Keratinocyte (primary cell): ENCODE results near the gene ARPC1B. TPM values are rescaled to one million over a fixed set of nuclear protein-coding genes. Genes with fewer than 3 reads are reported as not detected.

Source experiments
- DNase-seq: peaks from one replicate; pipeline ENCODE4 v3.0.0-alpha.2; 2011; ENCODE audit warnings: low read depth, missing footprints, low spot score
- FAIRE-seq: peaks from 2 replicates; lab custom pipeline; 2011; peaks lifted over from hg19 to GRCh38; lab: Jason Lieb, UNC
- H2AFZ ChIP-seq: 2 replicates; pipeline ENCODE4 v1.6.0; 2012; ENCODE audit warnings: low read length, control low read depth, inconsistent platforms; ENCODE audit not compliant: control insufficient read depth
- H3K27ac ChIP-seq: 2 replicates; pipeline ENCODE4 v1.5.1; 2011; ENCODE audit warnings: low read length; ENCODE audit not compliant: control insufficient read depth, insufficient read depth
- H3K27me3 ChIP-seq: 3 replicates; pipeline ENCODE4 v1.6.0; 2011; ENCODE audit warnings: low read length; ENCODE audit not compliant: control insufficient read depth, insufficient read depth; ENCODE audit errors: extremely low read depth
- H3K36me3 ChIP-seq, 2 experiments: 2 replicates in 1 of 2; 3 replicates in 1 of 2; pipeline ENCODE4 v1.5.1; 2011; ENCODE audit warnings: low read length in 2 of 2, mild to moderate bottlenecking in 1 of 2; ENCODE audit not compliant: control insufficient read depth in 2 of 2, insufficient read depth in 2 of 2; ENCODE audit errors: extremely low read depth in 1 of 2
- H3K4me1 ChIP-seq: 3 replicates; pipeline ENCODE4 v1.5.1; 2011; ENCODE audit warnings: low read length; ENCODE audit not compliant: control insufficient read depth, insufficient read depth; ENCODE audit errors: extremely low read depth
- H3K4me2 ChIP-seq: 3 replicates; pipeline ENCODE4 v1.6.0; 2011; ENCODE audit warnings: low read depth, low read length; ENCODE audit not compliant: control insufficient read depth, insufficient read depth; ENCODE audit errors: extremely low read depth
- H3K4me3 ChIP-seq, 3 experiments: fragments of 200-600 bp in 1 of 3; sonication (generic) in 1 of 3; 2 replicates in 2 of 3; 3 replicates in 1 of 3; pipeline ENCODE4 v1.5.1; 2011 to 2016; ENCODE audit warnings: low read length in 3 of 3, mild to moderate bottlenecking in 3 of 3, control low read depth in 2 of 3, inconsistent platforms in 1 of 3, low read depth in 1 of 3, mixed read lengths in 1 of 3, mixed run types in 1 of 3, moderate library complexity in 1 of 3; ENCODE audit not compliant: control insufficient read depth in 2 of 3, insufficient read depth in 2 of 3; ENCODE audit errors: extremely low read depth in 1 of 3
- H3K79me2 ChIP-seq: 2 replicates; pipeline ENCODE4 v1.6.0; 2012; ENCODE audit warnings: low read length; ENCODE audit not compliant: control insufficient read depth, insufficient read depth
- H3K9ac ChIP-seq: 3 replicates; pipeline ENCODE4 v1.6.0; 2011; ENCODE audit warnings: low read length; ENCODE audit not compliant: control insufficient read depth, insufficient read depth; ENCODE audit errors: extremely low read depth
- H3K9me1 ChIP-seq: 3 replicates; pipeline ENCODE4 v1.6.0; 2011; ENCODE audit warnings: low read length; ENCODE audit not compliant: control insufficient read depth, insufficient read depth; ENCODE audit errors: extremely low read depth
- H3K9me3 ChIP-seq: 2 replicates; pipeline ENCODE4 v1.5.1; 2012; ENCODE audit warnings: low read depth, low read length; ENCODE audit not compliant: control insufficient read depth
- H4K20me1 ChIP-seq: 3 replicates; pipeline ENCODE4 v1.6.0; 2011; ENCODE audit warnings: low read length; ENCODE audit not compliant: control insufficient read depth, insufficient read depth; ENCODE audit errors: extremely low read depth
- CTCF ChIP-seq, 3 experiments: IDR thresholded peaks in 1 of 3; conservative IDR thresholded peaks in 1 of 3; optimal IDR thresholded peaks in 1 of 3; 2 replicates in 2 of 3; 3 replicates in 1 of 3; pipeline versions ENCODE3 to v1.5.1; 2011; ENCODE audit warnings: low read length in 3 of 3, mild to moderate bottlenecking in 3 of 3, moderate library complexity in 2 of 3, control low read depth in 1 of 3, inconsistent platforms in 1 of 3; ENCODE audit not compliant: insufficient read depth in 2 of 3; ENCODE audit errors: extremely low read depth in 1 of 3
- EZH2 ChIP-seq: IDR thresholded peaks from one replicate; pipeline ENCODE4 v1.6.1; 2012; ENCODE audit warnings: inconsistent platforms, mild to moderate bottlenecking, low read length, moderate library complexity
- dilution Hi-C: fragments of 300-500 bp; cut with MboI; formaldehyde crosslinking; loops from one replicate; pipeline ENCODE4 v1.7.0; 2020; ENCODE audit warnings: low sequenced_read_pairs; ENCODE audit not compliant: extremely low pct_ligation_motif_present
- polyA plus RNA-seq, 5 experiments: library from polyadenylated mRNA; depleted of rRNA in 3 of 5; stranded (reverse) in 3 of 5; stranded (forward) in 1 of 5; unstranded in 1 of 5; fragments of >200 nt; gene quantifications; 1 replicate in 1 of 5; 2 replicates in 3 of 5; 3 replicates in 1 of 5; pipeline versions ENCODE4 v1.2.1 to v1.2.3, GENCODE V29; 2011 to 2012; ENCODE audit warnings: missing spikeins in 2 of 5, low read depth in 1 of 5, low replicate concordance in 1 of 5

The ARPC1B gene
- polyA plus RNA-seq, 1 donor (not counting 4 experiments of a cell fraction or from before 2014, with no cell fraction given) = 383 TPM

GRCh38 chr7:99383791-99384370 lies 9.4 kb downstream of the ARPC1B start:
- Histone ChIP-seq H3K79me2 (peaks cover 45% of the 10 kb centered on the region), H3K9me3 (no peaks in the 10 kb centered on the region), H2AFZ (no peak overlapping the region), H3K27ac (no peak overlapping the region), H3K9me1 (peaks cover 6% of the 10 kb centered on the region), H3K4me2 (no peak overlapping the region), H3K4me1 (peaks cover 23% of the 10 kb centered on the region), H3K4me3 (no peak overlapping the region), H3K36me3 (peaks cover 28 to 50% of the 10 kb centered on the region in 2 experiments), H3K9ac (no peak overlapping the region), H4K20me1 (peaks cover 28% of the 10 kb centered on the region), H3K27me3 (no peaks in the 10 kb centered on the region)
- DNase-seq (no peak), FAIRE-seq (no peak)
- TF ChIP-seq CTCF (optimal IDR thresholded peaks at IDR 0.05 in 1 of 3, IDR thresholded peaks at IDR 0.05 in 1 of 3, conservative IDR thresholded peaks at IDR 0.05 in 1 of 3; ENCODE audit: extremely low read depth in 1 of 3, insufficient read depth in 2 of 3, low read length in 3 of 3) = no peak
- no peak for TF ChIP-seq EZH2
- dilution Hi-C loops = no loop called here

GRCh38 chr7:99384523-99384922 lies 10.0 kb downstream of the ARPC1B start:
- H4K20me1 ChIP-seq = peaks cover 28% of the 10 kb centered on the region
- H3K4me2 ChIP-seq = no peak overlapping the region
- no peak overlapping the region for H3K9ac ChIP-seq
- H3K27me3 ChIP-seq = no peaks in the 10 kb centered on the region
- peaks cover 31 to 53% of the 10 kb centered on the region in 2 experiments for H3K36me3 ChIP-seq
- FAIRE-seq (no peak), DNase-seq (no peak)
- no peak overlapping the region for H3K4me3 ChIP-seq
- H2AFZ ChIP-seq = no peak overlapping the region
- peaks cover 6% of the 10 kb centered on the region for H3K9me1 ChIP-seq
- H3K9me3 ChIP-seq = no peaks in the 10 kb centered on the region
- peaks cover 45% of the 10 kb centered on the region for H3K79me2 ChIP-seq
- H3K4me1 ChIP-seq = peaks cover 16% of the 10 kb centered on the region
- TF ChIP-seq CTCF (optimal IDR thresholded peaks at IDR 0.05 in 1 of 3, IDR thresholded peaks at IDR 0.05 in 1 of 3, conservative IDR thresholded peaks at IDR 0.05 in 1 of 3; ENCODE audit: extremely low read depth in 1 of 3, insufficient read depth in 2 of 3, low read length in 3 of 3) (no peak), EZH2 (no peak)
- dilution Hi-C loops = no loop called here
- H3K27ac ChIP-seq = no peak overlapping the region
